ENCODE data around the gene EMID1.

- TF ChIP-seq EZH2 (IDR thresholded peaks at IDR 0.05; ENCODE audit: borderline replicate concordance, low read depth, low read length, severe bottlenecking) (no peak), CTCF (IDR thresholded peaks at IDR 0.05; ENCODE audit: borderline replicate concordance, extremely low read depth, low read length, poor library complexity, severe bottlenecking) (no peak)
These were observed 51.1 kb downstream of the EMID1 start for GRCh38 chr22:29256606-29257325.

Measured in DND-41 (cell line).